GM19438 (cell line): ENCODE data around the gene GPR146.

Experiments
- ATAC-seq: cut with Tn5 transposase; IDR thresholded peaks from one replicate; pipeline ENCODE4 v1.9.1; 2021; ENCODE audit warnings: low read depth; ENCODE audit not compliant: unreplicated experiment

GPR146 gene

GRCh38 chr7:1041551-1042491, 2.5 kb upstream of the GPR146 start:
- ATAC-seq = no peak

- no peak for ATAC-seq
Observed at GRCh38 chr7:1042492-1042833, 1.9 kb upstream of the GPR146 start.

- no peak for ATAC-seq
Observed at GRCh38 chr7:1043552-1044188, 676 bp upstream of the GPR146 start.

- ATAC-seq = no peak
Observed at GRCh38 chr7:1045069-1046063, 1.0 kb downstream of the GPR146 start.

GRCh38 chr7:1046722-1047679, 2.7 kb downstream of the GPR146 start:
- no peak for ATAC-seq

- ATAC-seq = no peak
Observed at GRCh38 chr7:1049006-1049741, 4.8 kb downstream of the GPR146 start.

- no peak for ATAC-seq
Observed at GRCh38 chr7:1049801-1050200, 5.5 kb downstream of the GPR146 start.

- ATAC-seq = no peak
Observed at GRCh38 chr7:1050254-1050906, 6.0 kb downstream of the GPR146 start.

- no peak for ATAC-seq
Observed at GRCh38 chr7:1050956-1051690, 6.8 kb downstream of the GPR146 start.

- no peak for ATAC-seq
Observed at GRCh38 chr7:1052031-1052818, 7.9 kb downstream of the GPR146 start.

- ATAC-seq = no peak
Observed at GRCh38 chr7:1053002-1053411, 8.7 kb downstream of the GPR146 start.

GRCh38 chr7:1053816-1054370, 9.5 kb downstream of the GPR146 start:
- no peak for ATAC-seq

- ATAC-seq = no peak
Observed at GRCh38 chr7:1054438-1054837, 10.1 kb downstream of the GPR146 start.

- ATAC-seq = no peak
Observed at GRCh38 chr7:1054861-1055450, 10.6 kb downstream of the GPR146 start.

- ATAC-seq = no peak
Observed at GRCh38 chr7:1055491-1055955, 11.2 kb downstream of the GPR146 start.
